Measurements from ENCODE around the gene CD6.

- TF ChIP-seq CTCF (IDR thresholded peaks at IDR 0.05; ENCODE audit: borderline replicate concordance, extremely low read depth, low read length, poor library complexity, severe bottlenecking) (no peak), EZH2 (IDR thresholded peaks at IDR 0.05; ENCODE audit: borderline replicate concordance, low read depth, low read length, severe bottlenecking) (no peak)
Observed at GRCh38 chr11:61066645-61067044, 95.2 kb downstream of the CD6 start.

Data from DND-41 (cell line).